ENCODE results near the gene DHRSX.
"Not testable (repeated sequence)": the region's sequence is repeated elsewhere in the genome, so short reads cannot be mapped to it uniquely, and the experiment has no call there.

The DHRSX gene

DNA sequence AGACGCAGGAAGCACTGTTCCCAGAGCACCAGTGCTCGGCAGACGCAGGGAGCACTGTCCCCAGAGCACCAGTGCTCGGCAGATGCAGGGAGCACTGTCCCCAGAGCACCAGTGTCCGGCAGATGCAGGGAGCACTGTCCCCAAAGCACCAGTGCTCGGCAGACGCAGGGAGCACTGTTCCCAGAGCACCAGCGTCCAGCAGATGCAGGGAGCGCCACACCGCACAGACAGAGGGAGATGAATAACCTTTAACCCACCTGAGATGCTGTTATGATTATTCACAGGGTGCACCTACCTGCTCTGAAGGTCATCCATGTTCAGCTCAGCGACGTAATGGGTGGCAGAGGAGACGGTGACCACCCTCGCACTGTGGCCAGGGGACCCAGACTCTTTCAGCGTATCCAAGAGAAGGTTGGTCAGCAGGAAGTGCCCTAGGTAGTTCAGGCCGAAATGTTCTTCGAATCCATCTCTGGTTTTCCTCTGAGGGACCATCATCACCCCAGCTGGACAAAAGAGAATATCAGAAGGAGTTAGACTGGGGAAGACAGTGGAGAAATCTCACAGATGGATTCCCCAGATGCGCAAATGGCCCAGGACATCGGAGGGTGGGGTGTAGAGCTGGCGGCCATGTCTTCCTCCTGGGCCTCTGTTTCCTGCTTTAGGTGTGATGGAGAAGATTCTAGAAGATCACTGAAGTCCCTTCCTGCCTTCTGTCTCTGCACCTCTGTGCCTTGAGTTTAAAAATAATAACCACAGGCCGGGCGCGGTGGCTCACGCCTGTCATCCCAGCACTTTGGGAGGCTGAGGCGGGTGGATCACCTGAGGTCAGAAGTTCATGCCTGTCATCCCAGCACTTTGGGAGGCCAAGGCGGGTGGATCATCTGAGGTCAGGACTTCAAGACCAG lies 234.1 kb downstream of the DHRSX start:
- H3K27me3 ChIP-seq (ENCODE audit: control insufficient read depth in 3 of 3, insufficient read depth in 3 of 3, low read depth in 1 of 3, low read length in 3 of 3), result no peaks in the 10 kb centered on the region
- no peak overlapping the region for H2AFZ ChIP-seq (ENCODE audit: low read length)
- DNase-seq (ENCODE audit: low spot score), result no peak
- peaks cover 0 to 14% of the 10 kb centered on the region in 2 donors for H3K4me1 ChIP-seq (ENCODE audit: control insufficient read depth in 2 of 2, insufficient read depth in 1 of 2, low read depth in 1 of 2, low read length in 2 of 2)
- no peak overlapping the region for H3K27ac ChIP-seq (replicated peaks; ENCODE audit: low read length)
- no peak overlapping the region for H2BK120ac ChIP-seq (ENCODE audit: low read depth, low read length)
- peaks cover 5% of the 10 kb centered on the region for H3K79me1 ChIP-seq (ENCODE audit: low read depth, low read length)
- H3K4ac ChIP-seq (ENCODE audit: low read length), result no peak overlapping the region
- H2BK12ac ChIP-seq (ENCODE audit: low read length), result no peak overlapping the region
- no peak overlapping the region for H2BK5ac ChIP-seq (ENCODE audit: low read length)
- no peak overlapping the region for H3K9ac ChIP-seq (ENCODE audit: low read depth, low read length, poor library complexity)
- no peak overlapping the region for H4K8ac ChIP-seq (ENCODE audit: low read depth, low read length)
- H3K9me3 ChIP-seq (replicated peaks in 1 of 2; ENCODE audit: control insufficient read depth in 2 of 2, insufficient read depth in 1 of 2, low read depth in 1 of 2, low read length in 2 of 2), result peaks cover 0 to 1% of the 10 kb centered on the region in 2 donors
- H3K36me3 ChIP-seq (replicated peaks in 1 of 2; ENCODE audit: control insufficient read depth in 2 of 2, insufficient read depth in 2 of 2, low read length in 2 of 2), result peaks cover 6 to 16% of the 10 kb centered on the region in 2 donors
- no peak overlapping the region for H2BK15ac ChIP-seq (ENCODE audit: low read length)
- no peak overlapping the region for H4K91ac ChIP-seq (ENCODE audit: low read depth, low read length, poor library complexity)
- H2AK5ac ChIP-seq (ENCODE audit: low read depth, low read length), result peak overlapping the region; percentile 10
- no peak overlapping the region for H3K23ac ChIP-seq (ENCODE audit: low read depth, low read length, poor library complexity)
- no peak overlapping the region for H3K4me3 ChIP-seq (ENCODE audit: low read length in 2 of 2)
- no peak overlapping the region for H3K4me2 ChIP-seq (ENCODE audit: insufficient read depth, low read length, poor library complexity, severe bottlenecking)
- no CpG with 5 or more reads among the region's 26 CpGs for WGBS, 2 donors (ENCODE audit: extremely low coverage in 2 of 2, insufficient read length in 2 of 2, insufficient replicate concordance in 1 of 2)
- H3K18ac ChIP-seq (ENCODE audit: low read length), result no peak overlapping the region
- no peak overlapping the region for H3K14ac ChIP-seq (ENCODE audit: low read length)

- H2AFZ ChIP-seq (ENCODE audit: low read length); H3K4ac ChIP-seq (ENCODE audit: low read length); DNase-seq (ENCODE audit: low spot score); H4K8ac ChIP-seq (ENCODE audit: low read depth, low read length); H3K4me2 ChIP-seq (ENCODE audit: insufficient read depth, low read length, poor library complexity, severe bottlenecking); H3K18ac ChIP-seq (ENCODE audit: low read length); H3K9ac ChIP-seq (ENCODE audit: low read depth, low read length, poor library complexity); H3K27ac ChIP-seq (replicated peaks; ENCODE audit: low read length); H2BK120ac ChIP-seq (ENCODE audit: low read depth, low read length); H2BK5ac ChIP-seq (ENCODE audit: low read length); H3K9me3 ChIP-seq (replicated peaks in 1 of 2; ENCODE audit: control insufficient read depth in 2 of 2, insufficient read depth in 1 of 2, low read depth in 1 of 2, low read length in 2 of 2); H3K27me3 ChIP-seq (ENCODE audit: control insufficient read depth in 3 of 3, insufficient read depth in 3 of 3, low read depth in 1 of 3, low read length in 3 of 3); H2BK12ac ChIP-seq (ENCODE audit: low read length); H3K4me3 ChIP-seq (ENCODE audit: low read length in 2 of 2); H4K91ac ChIP-seq (ENCODE audit: low read depth, low read length, poor library complexity); H2BK15ac ChIP-seq (ENCODE audit: low read length); H3K79me1 ChIP-seq (ENCODE audit: low read depth, low read length); H3K14ac ChIP-seq (ENCODE audit: low read length); H3K23ac ChIP-seq (ENCODE audit: low read depth, low read length, poor library complexity): not testable (repeated sequence)
- peak overlapping the region; percentile 10 for H2AK5ac ChIP-seq (ENCODE audit: low read depth, low read length)
- H3K36me3 ChIP-seq (replicated peaks in 1 of 2; ENCODE audit: control insufficient read depth in 2 of 2, insufficient read depth in 2 of 2, low read length in 2 of 2), result peaks cover 6 to 16% of the 10 kb centered on the region in 2 donors
- WGBS, 2 donors (ENCODE audit: extremely low coverage in 2 of 2, insufficient read length in 2 of 2, insufficient replicate concordance in 1 of 2), result no CpG with 5 or more reads among the region's 23 CpGs
- peaks cover 0 to 12% of the 10 kb centered on the region in 2 donors for H3K4me1 ChIP-seq (ENCODE audit: control insufficient read depth in 2 of 2, insufficient read depth in 1 of 2, low read depth in 1 of 2, low read length in 2 of 2)
These were observed 234.9 kb downstream of the DHRSX start for GRCh38 chrX:2265658-2266444.

DNA sequence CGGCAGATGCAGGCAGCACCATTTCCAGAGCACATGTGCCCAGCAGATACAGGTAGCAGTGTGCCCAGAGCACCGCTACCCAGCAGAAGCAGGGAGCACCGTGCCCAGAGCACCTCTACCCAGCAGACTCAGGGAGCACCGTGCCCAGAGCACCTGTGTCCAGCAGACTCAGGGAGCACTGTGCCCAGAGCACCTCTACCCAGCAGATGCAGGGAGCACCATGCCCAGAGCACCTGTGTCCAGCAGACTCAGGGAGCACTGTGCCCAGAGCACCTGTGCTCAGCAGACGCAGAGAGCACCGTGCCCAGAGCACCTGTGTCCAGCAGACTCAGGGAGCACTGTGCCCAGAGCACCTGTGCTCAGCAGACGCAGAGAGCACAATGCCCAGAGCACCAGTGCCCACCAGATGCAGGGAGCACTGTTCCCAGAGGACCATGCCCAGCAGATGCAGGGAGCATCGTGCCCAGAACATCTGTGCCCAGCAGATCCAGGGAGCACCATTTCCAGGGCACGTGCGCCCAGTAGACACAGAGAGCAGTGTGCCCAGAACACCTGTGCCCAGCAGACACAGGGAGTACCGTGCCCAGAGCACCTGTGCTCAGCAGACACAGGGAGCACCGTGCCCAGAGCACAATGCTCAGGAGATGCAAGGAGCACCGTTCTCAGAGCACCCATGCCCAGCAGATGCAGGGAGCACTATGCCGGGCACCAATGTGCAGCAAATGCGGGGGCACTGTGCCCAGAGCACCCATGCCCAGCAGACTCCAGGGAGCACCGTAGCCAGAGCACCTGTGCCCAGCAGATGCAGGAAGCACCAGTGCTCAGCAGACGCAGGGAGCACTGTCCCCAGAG lies 236.4 kb downstream of the DHRSX start:
- Histone ChIP-seq H3K14ac (ENCODE audit: low read length) (peak overlapping the region; percentile 67), H3K9ac (ENCODE audit: low read depth, low read length, poor library complexity) (peak overlapping the region; percentile 74), H2BK120ac (ENCODE audit: low read depth, low read length) (no peak overlapping the region), H3K79me1 (ENCODE audit: low read depth, low read length) (peaks cover 5% of the 10 kb centered on the region), H2BK5ac (ENCODE audit: low read length) (no peak overlapping the region), H4K8ac (ENCODE audit: low read depth, low read length) (no peak overlapping the region), H2BK12ac (ENCODE audit: low read length) (peak overlapping the region; percentile 0), H3K9me3 (replicated peaks in 1 of 2; ENCODE audit: control insufficient read depth in 2 of 2, insufficient read depth in 1 of 2, low read depth in 1 of 2, low read length in 2 of 2) (peaks cover 0 to 1% of the 10 kb centered on the region in 2 donors), H2AK5ac (ENCODE audit: low read depth, low read length) (no peak overlapping the region), H3K23ac (ENCODE audit: low read depth, low read length, poor library complexity) (peak overlapping the region; percentile 86), H3K27ac (replicated peaks; ENCODE audit: low read length) (no peak overlapping the region), H3K4ac (ENCODE audit: low read length) (no peak overlapping the region), H3K4me3 (ENCODE audit: low read length in 2 of 2) (peak overlapping the region in 1 of 2 donors; percentile 37), H3K4me1 (ENCODE audit: control insufficient read depth in 2 of 2, insufficient read depth in 1 of 2, low read depth in 1 of 2, low read length in 2 of 2) (peaks cover 0 to 12% of the 10 kb centered on the region in 2 donors), H2AFZ (ENCODE audit: low read length) (no peak overlapping the region), H2BK15ac (ENCODE audit: low read length) (no peak overlapping the region), H3K4me2 (ENCODE audit: insufficient read depth, low read length, poor library complexity, severe bottlenecking) (no peak overlapping the region), H3K27me3 (ENCODE audit: control insufficient read depth in 3 of 3, insufficient read depth in 3 of 3, low read depth in 1 of 3, low read length in 3 of 3) (no peaks in the 10 kb centered on the region), H4K91ac (ENCODE audit: low read depth, low read length, poor library complexity) (no peak overlapping the region), H3K18ac (ENCODE audit: low read length) (peak overlapping the region; percentile 80), H3K36me3 (replicated peaks in 1 of 2; ENCODE audit: control insufficient read depth in 2 of 2, insufficient read depth in 2 of 2, low read length in 2 of 2) (peaks cover 6 to 16% of the 10 kb centered on the region in 2 donors)
- no CpG with 5 or more reads among the region's 17 CpGs for WGBS, 2 donors (ENCODE audit: extremely low coverage in 2 of 2, insufficient read length in 2 of 2, insufficient replicate concordance in 1 of 2)
- DNase-seq (ENCODE audit: low spot score), result no peak
